HepG2 (cell line): Measurements from ENCODE around the gene SLC48A1. TPM values are rescaled to one million over a fixed set of nuclear protein-coding genes. Genes with fewer than 3 reads are reported as not detected.

ENCODE experiments used
- ATAC-seq: fragments of 200-7000 bp; cut with Tn5 transposase; 3 replicates; pipeline ENCODE4 v1.9.1; 2020; ENCODE audit warnings: mild to moderate bottlenecking, moderate library complexity
- BruUV-seq: library from RNA; stranded (reverse); fragments of 400-500 nt; replicated peaks from 2 replicates; lab custom pipeline; 2021; lab: Mats Ljungman, UMichigan
- CTCF ChIA-PET: fragments of 300-600 bp; formaldehyde crosslinking; extraction: SDS; loops from one replicate; lab custom pipeline; 2021; ENCODE audit warnings: low total read pairs, inconsistent platforms, low intra/inter-chr PET ratio; lab: Yijun Ruan, JAX
- POLR2A ChIA-PET: fragments of 350-600 bp; sonication (Branson Sonifier 250); formaldehyde crosslinking; loops from one replicate; lab custom pipeline; 2020; ENCODE audit warnings: antibody characterized with exemption, inconsistent platforms; lab: Yijun Ruan, JAX
- DNase-seq: peaks from one replicate; pipeline ENCODE4 v3.0.0-alpha.2; 2015; ENCODE audit warnings: low spot score
- FAIRE-seq: peaks from 3 replicates; lab custom pipeline; 2011; peaks lifted over from hg19 to GRCh38; lab: Jason Lieb, UNC
- H2AFZ ChIP-seq: one replicate; pipeline ENCODE4 v1.6.1; 2011; ENCODE audit warnings: low read length, inconsistent platforms
- H3K27ac ChIP-seq: fragments of 300-600 bp; 3 replicates; pipeline ENCODE4 v1.8.0; 2011; ENCODE audit warnings: mixed run types, mild to moderate bottlenecking, mixed read lengths, low read length, inconsistent platforms; ENCODE audit not compliant: insufficient read depth; ENCODE audit errors: extremely low read length
- H3K27me3 ChIP-seq, 2 experiments: fragments of 200-600 bp in 1 of 2; 2 replicates in 1 of 2; 3 replicates in 1 of 2; pipeline versions ENCODE4 v1.6.0 to v1.8.0; 2011; ENCODE audit warnings: low read length in 2 of 2, mild to moderate bottlenecking in 2 of 2, moderate library complexity in 2 of 2, inconsistent platforms in 1 of 2; ENCODE audit not compliant: insufficient read depth in 2 of 2, control insufficient read depth in 1 of 2
- H3K36me3 ChIP-seq, 2 experiments: fragments of 200-600 bp in 1 of 2; replicated peaks in 1 of 2; 2 replicates in 1 of 2; 3 replicates in 1 of 2; pipeline versions ENCODE4 v1.5.1 to v1.8.0; 2011; ENCODE audit warnings: low read length in 2 of 2, inconsistent platforms in 1 of 2; ENCODE audit not compliant: insufficient read depth in 2 of 2, control insufficient read depth in 1 of 2
- H3K4me1 ChIP-seq: 2 replicates; pipeline ENCODE4 v1.5.1; 2012; ENCODE audit warnings: low read length, inconsistent platforms; ENCODE audit not compliant: insufficient read depth
- H3K4me2 ChIP-seq: 2 replicates; pipeline ENCODE4 v1.6.0; 2011; ENCODE audit warnings: low read depth, low read length, inconsistent platforms
- H3K4me3 ChIP-seq, 3 experiments: fragments of 200-600 bp in 1 of 3; sonication (generic), shearing (Covaris generic) in 1 of 3; replicated peaks in 1 of 3; 2 replicates each; pipeline ENCODE4 v1.5.1; 2011 to 2016; ENCODE audit warnings: low read length in 3 of 3, inconsistent platforms in 2 of 3, low read depth in 2 of 3, mild to moderate bottlenecking in 2 of 3, control low read depth in 1 of 3, mixed read lengths in 1 of 3; ENCODE audit not compliant: insufficient read depth in 1 of 3
- H3K79me2 ChIP-seq: one replicate; pipeline ENCODE4 v1.6.1; 2011; ENCODE audit warnings: low read length, inconsistent platforms; ENCODE audit not compliant: insufficient read depth
- H3K9ac ChIP-seq: 2 replicates; pipeline ENCODE4 v1.6.0; 2011; ENCODE audit warnings: mild to moderate bottlenecking, low read depth, low read length, inconsistent platforms; ENCODE audit not compliant: insufficient read depth
- H3K9me3 ChIP-seq: 2 replicates; pipeline ENCODE4 v1.5.1; 2012; ENCODE audit warnings: mild to moderate bottlenecking, low read length
- H4K20me1 ChIP-seq: 2 replicates; pipeline ENCODE4 v1.6.0; 2011; ENCODE audit warnings: inconsistent platforms, mild to moderate bottlenecking, low read length, moderate library complexity; ENCODE audit not compliant: insufficient read depth
- CBX5 ChIP-seq: sonication (generic); formaldehyde crosslinking; IDR thresholded peaks from 2 replicates; pipeline ENCODE4 v1.4.0; 2020; ENCODE audit warnings: missing genetic modification reagents, borderline replicate concordance
- CCDC6 ChIP-seq: sonication (generic); formaldehyde crosslinking; IDR thresholded peaks from 2 replicates; pipeline ENCODE4 v1.8.1; 2022; ENCODE audit warnings: mild to moderate bottlenecking, missing genetic modification reagents, moderate library complexity
- FOXO1 ChIP-seq: sonication (generic); formaldehyde crosslinking; IDR thresholded peaks from 2 replicates; pipeline ENCODE4 v1.4.0; 2020; ENCODE audit warnings: missing genetic modification reagents
- GPN1 ChIP-seq: sonication (generic); formaldehyde crosslinking; IDR thresholded peaks from 2 replicates; pipeline ENCODE4 v1.5.1; 2020; ENCODE audit warnings: missing genetic modification reagents, borderline replicate concordance
- MTF2 ChIP-seq: sonication (generic); formaldehyde crosslinking; IDR thresholded peaks from 2 replicates; pipeline ENCODE4 v1.5.0; 2020; ENCODE audit warnings: missing genetic modification reagents, borderline replicate concordance
- ZMYM3 ChIP-seq: sonication (generic); formaldehyde crosslinking; IDR thresholded peaks from 2 replicates; pipeline ENCODE4 v1.5.1; 2020; ENCODE audit warnings: mild to moderate bottlenecking, missing genetic modification reagents
- ZNF713 ChIP-seq: sonication (generic); formaldehyde crosslinking; IDR thresholded peaks from 2 replicates; pipeline ENCODE4 v1.4.0; 2020; ENCODE audit warnings: mild to moderate bottlenecking, missing genetic modification reagents
- ZNF720 ChIP-seq: sonication (generic); formaldehyde crosslinking; IDR thresholded peaks from 2 replicates; pipeline ENCODE4 v1.4.0; 2020; ENCODE audit warnings: missing genetic modification reagents
- ZNF737 ChIP-seq: sonication (generic); formaldehyde crosslinking; IDR thresholded peaks from 2 replicates; pipeline ENCODE4 v1.5.0; 2020; ENCODE audit warnings: missing genetic modification reagents, mild to moderate bottlenecking, borderline replicate concordance
- ZNF83 ChIP-seq: sonication (generic); formaldehyde crosslinking; IDR thresholded peaks from 2 replicates; pipeline ENCODE4 v1.4.0; 2020; ENCODE audit warnings: missing genetic modification reagents, mild to moderate bottlenecking, borderline replicate concordance
- WGBS: methylation state at CpG from one replicate; pipeline ENCODE4 v1.1.6; 2017; ENCODE audit warnings: low lambda C conversion rate; 5-methylcytosine and 5-hydroxymethylcytosine counted together
- in situ Hi-C: cut with HindIII; loops from 2 replicates; pipeline ENCODE4 v1.10.0; 2017; ENCODE audit warnings: low pct_unique_long_range_greater_than_20kb; ENCODE audit not compliant: extremely low pct_ligation_motif_present
- intact Hi-C: fragments of 100-400 bp; cut with micrococcal nuclease; formaldehyde crosslinking; loops from one replicate; pipeline ENCODE4 v1.10.0; 2022; ENCODE audit not compliant: unreplicated experiment
- polyA plus RNA-seq, 8 experiments: library from polyadenylated mRNA; depleted of rRNA in 3 of 8; stranded (reverse) in 7 of 8; unstranded in 1 of 8; fragments of >200 nt; fragmentation: Illumina TruSeq in 4 of 8; extraction: Trizol in 4 of 8; gene quantifications; 2 replicates each; pipeline versions ENCODE4 v1.2.1 to v1.2.3, GENCODE V29; 2011 to 2016; ENCODE audit warnings: low read depth in 4 of 8, missing spikeins in 1 of 8, mixed read lengths in 1 of 8; ENCODE audit not compliant: insufficient read depth in 1 of 8
- total RNA-seq, 5 experiments: library from RNA; depleted of rRNA; stranded (reverse); fragments of >200 nt; fragmentation: Illumina TruSeq; extraction: Trizol; gene quantifications; 2 replicates each; pipeline ENCODE4 v1.2.3, GENCODE V29; 2016; ENCODE audit warnings: low read depth in 1 of 5

SLC48A1 gene
- total and polyA plus RNA-seq, 2 of the 13 experiments (the other 11 are each of a cell fraction or from before 2014, with no cell fraction given): 2.2 to 3.7 TPM

DNA sequence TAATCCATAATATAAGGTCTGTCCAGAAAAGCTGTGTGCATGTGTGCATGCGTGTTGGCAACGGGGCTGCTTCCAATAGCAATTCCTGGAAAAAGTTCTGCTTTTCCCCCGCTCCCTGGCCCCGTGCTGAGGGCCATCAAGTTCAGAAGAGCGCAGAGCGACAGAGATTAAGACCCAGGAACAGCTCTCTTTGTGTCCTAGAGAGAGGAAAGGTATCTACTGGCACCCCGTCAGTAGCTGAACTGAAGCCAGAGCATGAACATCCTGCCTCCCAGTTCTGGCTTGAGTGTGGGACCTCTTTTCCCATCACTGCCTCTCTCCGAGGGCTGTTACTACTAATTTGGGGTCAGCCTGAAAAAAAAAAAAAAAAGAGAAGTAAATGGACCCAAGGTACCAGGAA, 31.1 kb downstream of the SLC48A1 start (continued):
- TF ChIP-seq ZNF83 (CRISPR knock-in tag) (no peak), ZNF720 (CRISPR knock-in tag) (no peak), FOXO1 (CRISPR knock-in tag) (no peak), GPN1 (CRISPR knock-in tag) (no peak)

- no peak overlapping the region for H2AFZ ChIP-seq
- intact Hi-C loops (no loop called here), in situ Hi-C loops (no loop called here)
- BruUV-seq: no TSS peak
- ChIA-PET POLR2A (no interaction called here), CTCF (no interaction called here)
- no peak overlapping the region for H3K4me2 ChIP-seq
- no peak overlapping the region for H3K27ac ChIP-seq
- H3K9me3 ChIP-seq: no peaks in the 10 kb centered on the region
- no peaks in the 10 kb centered on the region for H3K79me2 ChIP-seq
- WGBS: 85% methylated on average over 2 of the region's 2 CpGs
- DNase-seq (no peak), ATAC-seq (no peak), FAIRE-seq (no peak)
- H3K4me1 ChIP-seq: no peaks in the 10 kb centered on the region
- H3K36me3 ChIP-seq: no peaks in the 10 kb centered on the region; a peak in 1 of 5 replicates
- no peak overlapping the region for H3K4me3 ChIP-seq
- no peaks in the 10 kb centered on the region for H3K27me3 ChIP-seq
- no peak overlapping the region for H3K9ac ChIP-seq
- no peaks in the 10 kb centered on the region for H4K20me1 ChIP-seq
- TF ChIP-seq ZMYM3 (CRISPR knock-in tag) (no peak), MTF2 (CRISPR knock-in tag) (no peak), ZNF737 (CRISPR knock-in tag) (no peak), CCDC6 (CRISPR knock-in tag) (no peak), ZNF713 (CRISPR knock-in tag) (no peak), CBX5 (CRISPR knock-in tag) (no peak)
- TF ChIP-seq, all 625 proteins: peak for 0
These were observed 32.4 kb downstream of the SLC48A1 start for GRCh38 chr12:47805417-47805816.
